Osteoblast (primary cell): ENCODE data around the gene HYAL1. TPM values are rescaled to one million over a fixed set of nuclear protein-coding genes. Genes with fewer than 3 reads are reported as not detected.

Experiments
- DNase-seq: peaks from one replicate; pipeline ENCODE4 v3.0.0; 2011; ENCODE audit warnings: low spot score, mixed read lengths; ENCODE audit not compliant: insufficient read length; ENCODE audit errors: missing footprints
- H2AFZ ChIP-seq: 2 replicates; pipeline ENCODE4 v1.6.0; 2011; ENCODE audit warnings: mild to moderate bottlenecking, low read length
- H3K27ac ChIP-seq: 2 replicates; pipeline ENCODE4 v1.5.1; 2011; ENCODE audit warnings: mild to moderate bottlenecking, low read depth, low read length, moderate library complexity
- H3K27me3 ChIP-seq: 2 replicates; pipeline ENCODE4 v1.6.0; 2012; ENCODE audit warnings: mild to moderate bottlenecking, control low read depth, inconsistent platforms, low read length, moderate library complexity; ENCODE audit not compliant: insufficient read depth
- H3K36me3 ChIP-seq: 2 replicates; pipeline ENCODE4 v1.5.1; 2011; ENCODE audit warnings: mild to moderate bottlenecking, low read length, control low read depth, moderate library complexity; ENCODE audit not compliant: insufficient read depth
- H3K4me1 ChIP-seq: 2 replicates; pipeline ENCODE4 v1.5.1; 2011; ENCODE audit warnings: mild to moderate bottlenecking, low read length, control low read depth, moderate library complexity; ENCODE audit not compliant: insufficient read depth
- H3K4me2 ChIP-seq: 2 replicates; pipeline ENCODE4 v1.6.0; 2011; ENCODE audit warnings: mild to moderate bottlenecking, low read length; ENCODE audit not compliant: insufficient read depth
- H3K4me3 ChIP-seq: fragments of 200-600 bp; sonication (generic); 3 replicates; pipeline ENCODE4 v1.5.1; 2012; ENCODE audit warnings: mild to moderate bottlenecking, low read length, inconsistent platforms; ENCODE audit not compliant: insufficient read depth
- H3K79me2 ChIP-seq: 2 replicates; pipeline ENCODE4 v1.6.0; 2012; ENCODE audit warnings: mild to moderate bottlenecking, low read length, control low read depth, inconsistent platforms; ENCODE audit not compliant: insufficient read depth
- H3K9me3 ChIP-seq: 2 replicates; pipeline ENCODE4 v1.5.1; 2011; ENCODE audit warnings: low read depth, low read length, control low read depth
- H4K20me1 ChIP-seq: 2 replicates; pipeline ENCODE4 v1.6.0; 2012; ENCODE audit warnings: mild to moderate bottlenecking, low read length, control low read depth; ENCODE audit not compliant: insufficient read depth
- CTCF ChIP-seq: IDR thresholded peaks from 2 replicates; pipeline ENCODE4 v1.5.1; 2011; ENCODE audit warnings: mild to moderate bottlenecking, low read depth, low read length, moderate library complexity; ENCODE audit errors: extremely low read depth
- total RNA-seq: library from RNA; depleted of rRNA; stranded (reverse); fragments of >200 nt; gene quantifications from 2 replicates; pipeline ENCODE4 v1.2.3, GENCODE V29; 2012

The HYAL1 gene
- total RNA-seq, 1 donor = under 0.01 TPM

DNA sequence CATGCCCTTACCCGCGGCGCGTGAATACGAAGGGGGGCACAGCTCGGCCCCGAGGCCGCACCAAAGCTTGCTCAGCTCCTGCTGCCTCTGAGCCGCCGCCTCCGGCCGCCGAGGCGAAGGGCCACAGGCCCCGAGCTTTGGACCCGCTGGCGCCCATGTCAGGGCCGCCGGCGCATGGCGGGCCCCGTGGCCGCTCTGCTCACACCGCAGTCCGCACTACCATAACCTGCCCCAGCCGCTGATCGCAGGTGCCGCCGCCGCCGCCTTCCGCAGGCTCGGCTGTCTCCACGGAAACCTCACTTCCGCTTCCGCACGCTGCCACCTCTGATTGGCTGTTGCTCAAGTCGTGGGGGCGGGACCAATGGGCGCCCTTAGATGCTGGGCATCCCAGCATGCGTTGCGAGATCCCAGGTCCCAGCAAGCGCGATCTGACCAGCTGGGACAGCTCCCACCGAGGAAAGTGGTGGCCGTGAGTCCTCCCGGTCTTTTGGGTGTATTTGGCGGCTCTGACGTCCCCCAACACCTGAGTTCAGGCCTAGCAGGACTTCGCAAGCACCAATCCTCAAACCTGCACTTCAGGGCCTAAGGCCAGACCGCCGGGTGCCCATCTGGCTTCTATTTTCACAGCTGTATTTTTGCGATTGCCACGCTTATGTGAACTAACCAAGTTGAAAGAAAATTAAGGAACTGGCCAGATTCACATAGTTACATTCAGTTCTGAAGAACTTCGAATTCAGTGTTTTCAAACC, 24.7 kb upstream of the HYAL1 start, which contains the start of gene TUSC2:
Gene TUSC2, minus strand, starts transcription at position 281 of the 749 bp plus-strand sequence. Its CDS starts 124 bp downstream, at position 157.
- H2AFZ ChIP-seq = peak within 1 kb of the TSS; percentile 94
- peak; percentile 100 for DNase-seq
- H3K4me1 ChIP-seq = peaks cover 14% of the 10 kb centered on the region
- H3K9me3 ChIP-seq = no peaks in the 10 kb centered on the region
- peaks cover 28% of the 10 kb centered on the region for H4K20me1 ChIP-seq
- H3K4me3 ChIP-seq = peak within 1 kb of the TSS; percentile 94
- no peak for TF ChIP-seq CTCF
- H3K36me3 ChIP-seq = peaks cover 47% of the 10 kb centered on the region
- H3K79me2 ChIP-seq = peaks cover 54% of the 10 kb centered on the region
- peak within 1 kb of the TSS; percentile 86 for H3K27ac ChIP-seq
- no peaks in the 10 kb centered on the region for H3K27me3 ChIP-seq
- peak within 1 kb of the TSS; percentile 99 for H3K4me2 ChIP-seq

DNA sequence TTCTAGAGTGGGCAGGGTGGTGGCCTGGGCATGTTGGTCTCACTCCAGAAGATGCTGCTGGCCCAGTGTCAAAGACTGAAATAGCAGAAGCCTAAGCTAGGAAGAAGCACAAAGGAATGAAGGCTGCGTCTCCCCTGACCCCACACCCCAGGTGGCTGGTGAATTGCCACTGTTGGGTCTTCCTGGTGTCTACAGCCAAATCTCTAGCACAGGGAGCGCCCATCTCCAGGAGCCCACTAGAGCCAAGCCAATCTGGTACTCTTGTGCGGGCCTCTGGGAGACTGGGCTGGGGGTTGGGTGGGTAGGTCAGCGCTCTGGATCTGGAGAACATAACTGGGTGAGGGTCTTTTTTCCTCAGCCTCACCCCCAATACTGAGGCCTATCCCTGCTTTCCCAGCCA, 23.8 kb upstream of the HYAL1 start:
- H3K27ac ChIP-seq = peak overlapping the region; percentile 86
- peaks cover 42% of the 10 kb centered on the region for H3K36me3 ChIP-seq
- peaks cover 25% of the 10 kb centered on the region for H4K20me1 ChIP-seq
- TF ChIP-seq CTCF = no peak
- DNase-seq = no peak
- peak overlapping the region; percentile 94 for H3K4me3 ChIP-seq
- H3K79me2 ChIP-seq = peaks cover 44% of the 10 kb centered on the region
- H2AFZ ChIP-seq = no peak overlapping the region
- H3K9me3 ChIP-seq = no peaks in the 10 kb centered on the region
- peaks cover 12% of the 10 kb centered on the region for H3K4me1 ChIP-seq
- no peaks in the 10 kb centered on the region for H3K27me3 ChIP-seq
- peak overlapping the region; percentile 99 for H3K4me2 ChIP-seq

- Histone ChIP-seq H3K27me3 (no peaks in the 10 kb centered on the region), H2AFZ (no peak overlapping the region), H4K20me1 (peaks cover 16% of the 10 kb centered on the region), H3K4me3 (no peak overlapping the region), H3K4me1 (peaks cover 16% of the 10 kb centered on the region), H3K79me2 (peaks cover 35% of the 10 kb centered on the region), H3K27ac (no peak overlapping the region), H3K36me3 (peaks cover 33% of the 10 kb centered on the region), H3K4me2 (no peak overlapping the region), H3K9me3 (no peaks in the 10 kb centered on the region)
- TF ChIP-seq CTCF = no peak
- no peak for DNase-seq
Observed at GRCh38 chr3:50326182-50326541, 22.8 kb upstream of the HYAL1 start.

- H3K4me3 ChIP-seq = no peak overlapping the region
- no peaks in the 10 kb centered on the region for H3K27me3 ChIP-seq
- H3K9me3 ChIP-seq = no peaks in the 10 kb centered on the region
- H3K4me2 ChIP-seq = no peak overlapping the region
- DNase-seq = no peak
- H3K79me2 ChIP-seq = peaks cover 31% of the 10 kb centered on the region
- H2AFZ ChIP-seq = no peak overlapping the region
- peaks cover 28% of the 10 kb centered on the region for H3K36me3 ChIP-seq
- no peak overlapping the region for H3K27ac ChIP-seq
- no peak for TF ChIP-seq CTCF
- peaks cover 13% of the 10 kb centered on the region for H4K20me1 ChIP-seq
- peaks cover 17% of the 10 kb centered on the region for H3K4me1 ChIP-seq
Observed at GRCh38 chr3:50325497-50326181, 22.3 kb upstream of the HYAL1 start.
